HEK293 (cell line): ENCODE results near the gene FGFBP3.

Experiments
- KLF16 ChIP-seq: fragments of 450-650 bp; formaldehyde crosslinking; IDR thresholded peaks from 2 replicates; pipeline ENCODE4 v1.5.1; 2017; ENCODE audit warnings: missing biosample characterization, missing genetic modification characterization
- MEIS1 ChIP-seq: sonication (generic); formaldehyde crosslinking; IDR thresholded peaks from 2 replicates; pipeline ENCODE4 v1.8.1; 2022; ENCODE audit warnings: missing genetic modification reagents, mild to moderate bottlenecking, borderline replicate concordance
- SETDB1 ChIP-seq: IDR thresholded peaks from one replicate; pipeline ENCODE4 v1.6.1; 2017; ENCODE audit warnings: mild to moderate bottlenecking, low read length, moderate library complexity, mixed read lengths; ENCODE audit not compliant: insufficient read length
- TRIM28 ChIP-seq: IDR thresholded peaks from 2 replicates; pipeline ENCODE4 v1.6.1; 2011; ENCODE audit warnings: low read length, control low read depth, borderline replicate concordance
- WT1 ChIP-seq: fragments of 450-650 bp; formaldehyde crosslinking; IDR thresholded peaks from 2 replicates; pipeline ENCODE4 v1.5.1; 2016; ENCODE audit warnings: missing biosample characterization, missing genetic modification characterization
- ZEB2 ChIP-seq: fragments of 450-650 bp; formaldehyde crosslinking; IDR thresholded peaks from 2 replicates; pipeline ENCODE4 v1.5.1; 2016; ENCODE audit warnings: missing biosample characterization, missing genetic modification characterization
- ZFHX2 ChIP-seq: fragments of 450-650 bp; formaldehyde crosslinking; conservative IDR thresholded peaks from 2 replicates; pipeline ENCODE4 v1.5.1; 2016; ENCODE audit warnings: missing biosample characterization, missing genetic modification characterization
- ZFP3 ChIP-seq: fragments of 450-650 bp; formaldehyde crosslinking; IDR thresholded peaks from 2 replicates; pipeline ENCODE4 v1.5.1; 2016; ENCODE audit warnings: low read depth, missing biosample characterization, missing genetic modification characterization
- ZIC2 ChIP-seq: fragments of 450-650 bp; formaldehyde crosslinking; IDR thresholded peaks from 2 replicates; pipeline ENCODE4 v1.5.1; 2016; ENCODE audit warnings: missing biosample characterization, missing genetic modification characterization
- ZNF112 ChIP-seq: fragments of 450-650 bp; formaldehyde crosslinking; IDR thresholded peaks from 2 replicates; pipeline ENCODE4 v1.5.0; 2017; ENCODE audit warnings: missing biosample characterization, missing genetic modification characterization
- ZNF132 ChIP-seq: fragments of 450-650 bp; formaldehyde crosslinking; IDR thresholded peaks from 2 replicates; pipeline ENCODE4 v1.5.1; 2017; ENCODE audit warnings: missing biosample characterization, missing genetic modification characterization, borderline replicate concordance
- ZNF138 ChIP-seq: fragments of 450-650 bp; formaldehyde crosslinking; IDR thresholded peaks from 2 replicates; pipeline ENCODE4 v1.5.1; 2016; ENCODE audit warnings: missing biosample characterization, missing genetic modification characterization, borderline replicate concordance
- ZNF146 ChIP-seq: fragments of 450-650 bp; formaldehyde crosslinking; IDR thresholded peaks from 2 replicates; pipeline ENCODE4 v1.5.1; 2016; ENCODE audit warnings: missing biosample characterization, missing genetic modification characterization
- ZNF148 ChIP-seq: fragments of 450-650 bp; formaldehyde crosslinking; IDR thresholded peaks from 2 replicates; pipeline ENCODE4 v1.5.0; 2017; ENCODE audit warnings: missing biosample characterization, missing genetic modification characterization, borderline replicate concordance
- ZNF211 ChIP-seq: fragments of 450-650 bp; formaldehyde crosslinking; IDR thresholded peaks from 2 replicates; pipeline ENCODE4 v1.5.1; 2016; ENCODE audit warnings: low read depth, missing biosample characterization, missing genetic modification characterization
- ZNF350 ChIP-seq: fragments of 450-650 bp; formaldehyde crosslinking; IDR thresholded peaks from 2 replicates; pipeline ENCODE4 v1.5.0; 2017; ENCODE audit warnings: missing biosample characterization, mild to moderate bottlenecking, missing genetic modification characterization
- ZNF37A ChIP-seq: fragments of 450-650 bp; IDR thresholded peaks from 2 replicates; pipeline ENCODE4 v1.5.1; 2018; ENCODE audit warnings: missing biosample characterization, missing genetic modification characterization
- ZNF433 ChIP-seq: fragments of 450-650 bp; formaldehyde crosslinking; IDR thresholded peaks from 2 replicates; pipeline ENCODE4 v1.5.1; 2016; ENCODE audit warnings: missing biosample characterization, missing genetic modification characterization, low read depth
- ZNF548 ChIP-seq: fragments of 450-650 bp; formaldehyde crosslinking; IDR thresholded peaks from 2 replicates; pipeline ENCODE4 v1.5.1; 2016; ENCODE audit warnings: missing biosample characterization, missing genetic modification characterization
- ZNF585B ChIP-seq: fragments of 450-650 bp; formaldehyde crosslinking; IDR thresholded peaks from 2 replicates; pipeline ENCODE4 v1.5.1; 2016; ENCODE audit warnings: missing biosample characterization, missing genetic modification characterization
- ZNF654 ChIP-seq: fragments of 450-650 bp; formaldehyde crosslinking; IDR thresholded peaks from 2 replicates; pipeline ENCODE4 v1.5.1; 2016; ENCODE audit warnings: low read depth, missing biosample characterization, missing genetic modification characterization
- ZNF664 ChIP-seq: fragments of 450-650 bp; formaldehyde crosslinking; IDR thresholded peaks from 2 replicates; pipeline ENCODE4 v1.5.1; 2016; ENCODE audit warnings: missing biosample characterization, missing genetic modification characterization
- ZNF704 ChIP-seq: fragments of 450-650 bp; formaldehyde crosslinking; IDR thresholded peaks from 2 replicates; pipeline ENCODE4 v1.5.1; 2016; ENCODE audit warnings: missing biosample characterization, missing genetic modification characterization
- ZNF768 ChIP-seq: fragments of 450-650 bp; formaldehyde crosslinking; IDR thresholded peaks from 2 replicates; pipeline ENCODE4 v1.5.1; 2018; ENCODE audit warnings: missing biosample characterization, mild to moderate bottlenecking, missing genetic modification characterization
- ZSCAN18 ChIP-seq: fragments of 450-650 bp; formaldehyde crosslinking; IDR thresholded peaks from 2 replicates; pipeline ENCODE4 v1.5.1; 2016; ENCODE audit warnings: missing biosample characterization, missing genetic modification characterization
- TF ChIP-seq, protein P1 (sequence below): fragments of 450-650 bp; formaldehyde crosslinking; IDR thresholded peaks from 2 replicates; pipeline ENCODE4 v1.5.1; 2016; ENCODE audit warnings: missing biosample characterization, missing genetic modification characterization
- TF ChIP-seq, protein P2 (sequence below): fragments of 450-650 bp; formaldehyde crosslinking; IDR thresholded peaks from 2 replicates; pipeline ENCODE4 v1.5.1; 2017; ENCODE audit warnings: missing biosample characterization, missing genetic modification characterization
- TF ChIP-seq, protein P3 (sequence below): fragments of 450-650 bp; formaldehyde crosslinking; IDR thresholded peaks from 2 replicates; pipeline ENCODE4 v1.5.1; 2016; ENCODE audit warnings: missing biosample characterization, missing genetic modification characterization
- TF ChIP-seq, protein P4 (sequence below): fragments of 450-650 bp; formaldehyde crosslinking; optimal IDR thresholded peaks from 2 replicates; pipeline ENCODE3; 2016; ENCODE audit warnings: missing biosample characterization, mild to moderate bottlenecking, missing genetic modification characterization

Gene FGFBP3

DNA sequence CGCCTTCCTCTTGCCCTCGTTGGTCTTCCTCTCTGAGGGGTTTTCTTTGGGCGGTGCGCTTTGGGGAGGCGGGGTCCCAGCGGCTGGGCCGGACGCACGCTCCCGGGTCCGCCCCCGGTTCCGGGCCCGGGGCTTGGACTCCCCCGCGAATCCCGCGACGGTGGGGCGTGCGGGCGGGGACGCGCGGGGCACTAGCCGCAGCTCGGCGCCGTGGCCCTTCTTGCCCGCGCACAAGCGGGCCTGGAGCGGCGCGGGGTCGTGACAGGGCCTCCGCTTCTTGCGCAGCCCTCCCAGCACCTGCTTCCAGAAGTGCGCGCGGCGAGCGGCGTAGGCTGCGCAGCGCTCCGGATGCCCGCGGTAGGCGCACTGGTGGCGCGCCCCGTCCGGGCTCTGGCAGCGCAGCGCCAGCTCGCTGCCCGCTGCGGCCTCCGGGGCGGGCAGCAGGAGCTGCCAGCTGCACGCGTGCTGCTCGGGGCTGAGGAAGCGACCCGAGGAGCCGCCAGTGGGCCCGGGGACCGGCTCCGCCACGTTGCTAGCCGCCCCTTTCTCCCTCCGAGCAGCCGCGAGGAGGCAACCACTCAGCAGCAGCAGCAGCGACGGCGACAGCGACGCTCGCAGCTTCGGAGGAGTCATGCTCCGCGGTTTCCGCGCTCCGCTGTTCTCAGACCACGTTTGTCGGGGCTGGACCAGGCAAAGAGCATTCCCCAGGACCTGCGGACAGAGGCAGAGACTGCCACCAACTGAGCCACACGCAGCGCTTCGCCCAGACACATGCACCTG lies 759 bp downstream of the FGFBP3 start (continued):
- no peak for TF ChIP-seq ZNF138 (tag by site-specific recombination)
- TF ChIP-seq, protein P1, sequence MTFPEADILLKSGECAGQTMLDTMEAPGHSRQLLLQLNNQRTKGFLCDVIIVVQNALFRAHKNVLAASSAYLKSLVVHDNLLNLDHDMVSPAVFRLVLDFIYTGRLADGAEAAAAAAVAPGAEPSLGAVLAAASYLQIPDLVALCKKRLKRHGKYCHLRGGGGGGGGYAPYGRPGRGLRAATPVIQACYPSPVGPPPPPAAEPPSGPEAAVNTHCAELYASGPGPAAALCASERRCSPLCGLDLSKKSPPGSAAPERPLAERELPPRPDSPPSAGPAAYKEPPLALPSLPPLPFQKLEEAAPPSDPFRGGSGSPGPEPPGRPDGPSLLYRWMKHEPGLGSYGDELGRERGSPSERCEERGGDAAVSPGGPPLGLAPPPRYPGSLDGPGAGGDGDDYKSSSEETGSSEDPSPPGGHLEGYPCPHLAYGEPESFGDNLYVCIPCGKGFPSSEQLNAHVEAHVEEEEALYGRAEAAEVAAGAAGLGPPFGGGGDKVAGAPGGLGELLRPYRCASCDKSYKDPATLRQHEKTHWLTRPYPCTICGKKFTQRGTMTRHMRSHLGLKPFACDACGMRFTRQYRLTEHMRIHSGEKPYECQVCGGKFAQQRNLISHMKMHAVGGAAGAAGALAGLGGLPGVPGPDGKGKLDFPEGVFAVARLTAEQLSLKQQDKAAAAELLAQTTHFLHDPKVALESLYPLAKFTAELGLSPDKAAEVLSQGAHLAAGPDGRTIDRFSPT (tag by site-specific recombination): no peak
- no peak for TF ChIP-seq ZNF433 (tag by site-specific recombination)
- TF ChIP-seq ZFHX2 (tag by site-specific recombination): peak; percentile 64
- TF ChIP-seq ZNF704: no peak
- TF ChIP-seq ZNF350 (tag by site-specific recombination): no peak
- TF ChIP-seq ZNF37A (tag by site-specific recombination): no peak
- no peak for TF ChIP-seq WT1
- TF ChIP-seq, protein P2, sequence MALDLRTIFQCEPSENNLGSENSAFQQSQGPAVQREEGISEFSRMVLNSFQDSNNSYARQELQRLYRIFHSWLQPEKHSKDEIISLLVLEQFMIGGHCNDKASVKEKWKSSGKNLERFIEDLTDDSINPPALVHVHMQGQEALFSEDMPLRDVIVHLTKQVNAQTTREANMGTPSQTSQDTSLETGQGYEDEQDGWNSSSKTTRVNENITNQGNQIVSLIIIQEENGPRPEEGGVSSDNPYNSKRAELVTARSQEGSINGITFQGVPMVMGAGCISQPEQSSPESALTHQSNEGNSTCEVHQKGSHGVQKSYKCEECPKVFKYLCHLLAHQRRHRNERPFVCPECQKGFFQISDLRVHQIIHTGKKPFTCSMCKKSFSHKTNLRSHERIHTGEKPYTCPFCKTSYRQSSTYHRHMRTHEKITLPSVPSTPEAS (tag by site-specific recombination): no peak
- TF ChIP-seq ZNF112 (tag by site-specific recombination): no peak
- no peak for TF ChIP-seq ZNF548
- TF ChIP-seq ZNF146 (tag by site-specific recombination): no peak
- no peak for TF ChIP-seq ZNF664 (tag by site-specific recombination)
- TF ChIP-seq ZFP3 (tag by site-specific recombination): no peak
- TF ChIP-seq, protein P3, sequence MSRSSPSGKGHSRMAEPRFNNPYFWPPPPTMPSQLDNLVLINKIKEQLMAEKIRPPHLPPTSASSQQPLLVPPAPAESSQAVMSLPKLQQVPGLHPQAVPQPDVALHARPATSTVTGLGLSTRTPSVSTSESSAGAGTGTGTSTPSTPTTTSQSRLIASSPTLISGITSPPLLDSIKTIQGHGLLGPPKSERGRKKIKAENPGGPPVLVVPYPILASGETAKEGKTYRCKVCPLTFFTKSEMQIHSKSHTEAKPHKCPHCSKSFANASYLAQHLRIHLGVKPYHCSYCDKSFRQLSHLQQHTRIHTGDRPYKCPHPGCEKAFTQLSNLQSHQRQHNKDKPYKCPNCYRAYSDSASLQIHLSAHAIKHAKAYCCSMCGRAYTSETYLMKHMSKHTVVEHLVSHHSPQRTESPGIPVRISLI (tag by site-specific recombination): no peak
- TF ChIP-seq ZNF585B (tag by site-specific recombination): no peak
- TF ChIP-seq ZNF132: no peak
- peak; percentile 61 for TF ChIP-seq ZIC2 (tag by site-specific recombination)
- no peak for TF ChIP-seq ZNF654 (tag by site-specific recombination)
- TF ChIP-seq, protein P4, sequence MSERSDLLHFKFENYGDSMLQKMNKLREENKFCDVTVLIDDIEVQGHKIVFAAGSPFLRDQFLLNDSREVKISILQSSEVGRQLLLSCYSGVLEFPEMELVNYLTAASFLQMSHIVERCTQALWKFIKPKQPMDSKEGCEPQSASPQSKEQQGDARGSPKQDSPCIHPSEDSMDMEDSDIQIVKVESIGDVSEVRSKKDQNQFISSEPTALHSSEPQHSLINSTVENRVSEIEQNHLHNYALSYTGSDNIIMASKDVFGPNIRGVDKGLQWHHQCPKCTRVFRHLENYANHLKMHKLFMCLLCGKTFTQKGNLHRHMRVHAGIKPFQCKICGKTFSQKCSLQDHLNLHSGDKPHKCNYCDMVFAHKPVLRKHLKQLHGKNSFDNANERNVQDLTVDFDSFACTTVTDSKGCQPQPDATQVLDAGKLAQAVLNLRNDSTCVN (tag by site-specific recombination): peak; percentile 83
- no peak; the same call in 1 of the 2 replicates for TF ChIP-seq ZNF768 (tag by site-specific recombination)
- TF ChIP-seq ZNF148: no peak
- TF ChIP-seq KLF16: peak; percentile 84; the same call in 1 of the 2 replicates
- TF ChIP-seq TRIM28: peak; percentile 39; the same call in 1 of the 2 replicates
- TF ChIP-seq ZNF211 (tag by site-specific recombination): no peak
- TF ChIP-seq ZEB2 (tag by site-specific recombination): no peak; the same call in 1 of the 2 replicates
- TF ChIP-seq SETDB1: peak; percentile 66
- TF ChIP-seq MEIS1: no peak
- TF ChIP-seq ZSCAN18 (tag by site-specific recombination): no peak
